ENCODE data around the gene TSPAN12. TPM values are rescaled to one million over a fixed set of nuclear protein-coding genes. Genes with fewer than 3 reads are reported as not detected.

Gene TSPAN12
- polyA plus RNA-seq, 2 of the 4 experiments (the other 2 are of a cell fraction): 0.62 to 0.98 TPM

DNA sequence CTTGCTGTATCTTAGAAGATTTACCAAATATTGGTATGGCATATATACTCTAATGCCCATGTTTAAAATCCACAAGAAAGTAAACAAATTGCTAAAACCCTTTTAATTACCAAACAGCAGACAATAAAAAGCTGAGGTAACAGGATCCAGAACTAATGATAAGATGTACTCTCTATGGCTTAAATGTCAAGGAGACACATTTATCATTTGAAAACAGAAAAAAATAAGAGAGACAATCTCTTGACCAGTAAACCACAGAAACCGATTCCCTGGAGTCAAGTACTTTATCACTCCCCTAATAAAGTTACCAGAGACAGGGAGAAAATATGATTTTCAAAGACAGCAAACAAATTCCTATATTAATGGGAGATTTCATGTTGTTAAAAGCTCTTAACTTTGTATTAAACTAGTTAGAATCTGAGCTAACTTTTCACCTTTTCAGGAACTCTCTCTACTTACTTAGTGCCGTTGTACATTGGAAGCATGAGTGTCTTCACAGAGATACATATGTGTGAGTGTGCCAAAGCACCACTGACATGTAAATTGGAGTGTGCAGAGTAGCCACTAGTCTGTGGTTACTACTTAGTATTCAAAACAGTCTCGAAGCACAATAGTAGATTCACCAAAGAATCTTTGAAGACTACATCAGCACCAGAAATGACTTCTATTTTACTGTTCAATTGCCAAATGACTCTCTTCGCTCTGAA lies 44.2 kb downstream of the TSPAN12 start:
- Histone ChIP-seq H3K4me1 (no peaks in the 10 kb centered on the region), H3K4me3 (no peak overlapping the region), H3K27ac (no peak overlapping the region), H3K4me2 (no peak overlapping the region), H3K9me3 (no peaks in the 10 kb centered on the region)
- FAIRE-seq (no peak), ATAC-seq (no peak), DNase-seq (ENCODE audit: low read depth in 1 of 2, low spot score in 1 of 2) (no peak)
- ChIA-PET POLR2A (no interaction called here), CTCF (no interaction called here)
- TF ChIP-seq POLR2AphosphoS2 (conservative IDR thresholded peaks at IDR 0.05; ENCODE audit: low read length) (no peak), CHD2 (IDR thresholded peaks at IDR 0.05; ENCODE audit: low read length, partially characterized antibody) (no peak), RARB (CRISPR knock-in tag; IDR thresholded peaks at IDR 0.05) (no peak), ZFP36 (IDR thresholded peaks at IDR 0.05; ENCODE audit: borderline replicate concordance, partially characterized antibody) (no peak), ZC3H11A (IDR thresholded peaks at IDR 0.05) (no peak), FOXS1 (CRISPR knock-in tag; IDR thresholded peaks at IDR 0.05) (no peak), RNF2 (IDR thresholded peaks at IDR 0.05; ENCODE audit: borderline replicate concordance, low read depth) (no peak), ZSCAN20 (CRISPR knock-in tag; IDR thresholded peaks at IDR 0.05) (no peak), GATA3 (IDR thresholded peaks at IDR 0.05; ENCODE audit: borderline replicate concordance) (no peak), HOXB5 (CRISPR knock-in tag; IDR thresholded peaks at IDR 0.05) (no peak), EP300 (IDR thresholded peaks at IDR 0.05) (no peak), RFX5 (IDR thresholded peaks at IDR 0.05) (no peak), PHF8 (IDR thresholded peaks at IDR 0.05; ENCODE audit: borderline replicate concordance, low read depth) (no peak), CBX8 (IDR thresholded peaks at IDR 0.05) (no peak), EHF (CRISPR knock-in tag; IDR thresholded peaks at IDR 0.05) (no peak)
- TF ChIP-seq, protein P1, sequence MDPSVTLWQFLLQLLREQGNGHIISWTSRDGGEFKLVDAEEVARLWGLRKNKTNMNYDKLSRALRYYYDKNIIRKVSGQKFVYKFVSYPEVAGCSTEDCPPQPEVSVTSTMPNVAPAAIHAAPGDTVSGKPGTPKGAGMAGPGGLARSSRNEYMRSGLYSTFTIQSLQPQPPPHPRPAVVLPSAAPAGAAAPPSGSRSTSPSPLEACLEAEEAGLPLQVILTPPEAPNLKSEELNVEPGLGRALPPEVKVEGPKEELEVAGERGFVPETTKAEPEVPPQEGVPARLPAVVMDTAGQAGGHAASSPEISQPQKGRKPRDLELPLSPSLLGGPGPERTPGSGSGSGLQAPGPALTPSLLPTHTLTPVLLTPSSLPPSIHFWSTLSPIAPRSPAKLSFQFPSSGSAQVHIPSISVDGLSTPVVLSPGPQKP (IDR thresholded peaks at IDR 0.05; ENCODE audit: low read depth, low read length): no peak
- TF ChIP-seq, protein P2, sequence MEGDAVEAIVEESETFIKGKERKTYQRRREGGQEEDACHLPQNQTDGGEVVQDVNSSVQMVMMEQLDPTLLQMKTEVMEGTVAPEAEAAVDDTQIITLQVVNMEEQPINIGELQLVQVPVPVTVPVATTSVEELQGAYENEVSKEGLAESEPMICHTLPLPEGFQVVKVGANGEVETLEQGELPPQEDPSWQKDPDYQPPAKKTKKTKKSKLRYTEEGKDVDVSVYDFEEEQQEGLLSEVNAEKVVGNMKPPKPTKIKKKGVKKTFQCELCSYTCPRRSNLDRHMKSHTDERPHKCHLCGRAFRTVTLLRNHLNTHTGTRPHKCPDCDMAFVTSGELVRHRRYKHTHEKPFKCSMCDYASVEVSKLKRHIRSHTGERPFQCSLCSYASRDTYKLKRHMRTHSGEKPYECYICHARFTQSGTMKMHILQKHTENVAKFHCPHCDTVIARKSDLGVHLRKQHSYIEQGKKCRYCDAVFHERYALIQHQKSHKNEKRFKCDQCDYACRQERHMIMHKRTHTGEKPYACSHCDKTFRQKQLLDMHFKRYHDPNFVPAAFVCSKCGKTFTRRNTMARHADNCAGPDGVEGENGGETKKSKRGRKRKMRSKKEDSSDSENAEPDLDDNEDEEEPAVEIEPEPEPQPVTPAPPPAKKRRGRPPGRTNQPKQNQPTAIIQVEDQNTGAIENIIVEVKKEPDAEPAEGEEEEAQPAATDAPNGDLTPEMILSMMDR (IDR thresholded peaks at IDR 0.05): no peak
- TF ChIP-seq, protein P3, sequence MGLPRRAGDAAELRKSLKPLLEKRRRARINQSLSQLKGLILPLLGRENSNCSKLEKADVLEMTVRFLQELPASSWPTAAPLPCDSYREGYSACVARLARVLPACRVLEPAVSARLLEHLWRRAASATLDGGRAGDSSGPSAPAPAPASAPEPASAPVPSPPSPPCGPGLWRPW (IDR thresholded peaks at IDR 0.05): no peak
- 19% methylated on average over 4 of the region's 4 CpGs for WGBS (ENCODE audit: missing lambda C conversion rate)

DNA sequence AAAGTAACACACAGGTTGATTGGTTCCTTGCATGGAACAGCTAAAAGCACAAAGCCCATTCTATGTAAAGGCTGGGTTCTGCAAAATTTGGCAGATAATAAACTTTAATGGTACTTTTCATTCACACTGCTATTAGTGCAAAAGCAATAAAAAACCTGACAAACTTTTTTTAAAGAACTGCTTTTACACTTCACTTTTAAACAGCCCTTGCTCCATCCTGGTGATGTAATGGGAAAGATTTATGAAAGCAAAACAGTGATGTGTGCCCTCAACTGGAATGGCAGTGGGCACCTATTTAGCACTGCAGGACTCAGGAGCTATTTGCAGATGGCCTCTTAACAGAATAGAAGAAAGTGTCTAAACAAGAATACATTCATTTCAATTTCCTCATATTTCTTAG lies 44.9 kb downstream of the TSPAN12 start:
- ChIA-PET CTCF (no interaction called here), POLR2A (no interaction called here)
- FAIRE-seq (no peak), ATAC-seq (no peak), DNase-seq (ENCODE audit: low read depth in 1 of 2, low spot score in 1 of 2) (no peak)
- no peak overlapping the region for H3K4me2 ChIP-seq
- no peak overlapping the region for H3K4me3 ChIP-seq
- H3K4me1 ChIP-seq: no peaks in the 10 kb centered on the region
- TF ChIP-seq HOXA7 (CRISPR knock-in tag; IDR thresholded peaks at IDR 0.05) (no peak), CHD4 (IDR thresholded peaks at IDR 0.05; ENCODE audit: borderline replicate concordance) (no peak)
- no peak overlapping the region for H3K27ac ChIP-seq
- no peaks in the 10 kb centered on the region for H3K9me3 ChIP-seq

DNA sequence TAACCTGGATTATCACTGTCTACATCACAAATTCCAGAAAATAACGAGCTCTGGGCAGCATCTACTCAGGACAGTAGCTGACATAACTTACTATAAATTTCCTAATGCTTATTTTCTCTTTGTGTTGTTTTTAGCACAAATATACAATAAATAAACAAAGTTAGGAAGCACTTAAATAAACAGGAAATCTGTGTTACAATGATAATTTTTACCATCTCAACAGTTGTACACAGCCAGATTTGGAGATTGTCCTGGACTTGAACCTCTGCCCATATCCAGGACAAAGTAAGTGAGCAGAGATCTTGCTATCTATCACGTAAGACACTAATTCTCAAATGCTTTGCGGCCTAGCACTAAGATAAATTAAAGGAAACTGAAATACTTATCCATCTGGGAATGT lies 48.7 kb downstream of the TSPAN12 start:
- TF ChIP-seq ESRRA (IDR thresholded peaks at IDR 0.05; ENCODE audit: borderline replicate concordance, low read length) (no peak), HOXB5 (CRISPR knock-in tag; IDR thresholded peaks at IDR 0.05) (no peak)
- TF ChIP-seq, protein P4, sequence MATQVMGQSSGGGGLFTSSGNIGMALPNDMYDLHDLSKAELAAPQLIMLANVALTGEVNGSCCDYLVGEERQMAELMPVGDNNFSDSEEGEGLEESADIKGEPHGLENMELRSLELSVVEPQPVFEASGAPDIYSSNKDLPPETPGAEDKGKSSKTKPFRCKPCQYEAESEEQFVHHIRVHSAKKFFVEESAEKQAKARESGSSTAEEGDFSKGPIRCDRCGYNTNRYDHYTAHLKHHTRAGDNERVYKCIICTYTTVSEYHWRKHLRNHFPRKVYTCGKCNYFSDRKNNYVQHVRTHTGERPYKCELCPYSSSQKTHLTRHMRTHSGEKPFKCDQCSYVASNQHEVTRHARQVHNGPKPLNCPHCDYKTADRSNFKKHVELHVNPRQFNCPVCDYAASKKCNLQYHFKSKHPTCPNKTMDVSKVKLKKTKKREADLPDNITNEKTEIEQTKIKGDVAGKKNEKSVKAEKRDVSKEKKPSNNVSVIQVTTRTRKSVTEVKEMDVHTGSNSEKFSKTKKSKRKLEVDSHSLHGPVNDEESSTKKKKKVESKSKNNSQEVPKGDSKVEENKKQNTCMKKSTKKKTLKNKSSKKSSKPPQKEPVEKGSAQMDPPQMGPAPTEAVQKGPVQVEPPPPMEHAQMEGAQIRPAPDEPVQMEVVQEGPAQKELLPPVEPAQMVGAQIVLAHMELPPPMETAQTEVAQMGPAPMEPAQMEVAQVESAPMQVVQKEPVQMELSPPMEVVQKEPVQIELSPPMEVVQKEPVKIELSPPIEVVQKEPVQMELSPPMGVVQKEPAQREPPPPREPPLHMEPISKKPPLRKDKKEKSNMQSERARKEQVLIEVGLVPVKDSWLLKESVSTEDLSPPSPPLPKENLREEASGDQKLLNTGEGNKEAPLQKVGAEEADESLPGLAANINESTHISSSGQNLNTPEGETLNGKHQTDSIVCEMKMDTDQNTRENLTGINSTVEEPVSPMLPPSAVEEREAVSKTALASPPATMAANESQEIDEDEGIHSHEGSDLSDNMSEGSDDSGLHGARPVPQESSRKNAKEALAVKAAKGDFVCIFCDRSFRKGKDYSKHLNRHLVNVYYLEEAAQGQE (IDR thresholded peaks at IDR 0.05): no peak
- TF ChIP-seq, protein P5, sequence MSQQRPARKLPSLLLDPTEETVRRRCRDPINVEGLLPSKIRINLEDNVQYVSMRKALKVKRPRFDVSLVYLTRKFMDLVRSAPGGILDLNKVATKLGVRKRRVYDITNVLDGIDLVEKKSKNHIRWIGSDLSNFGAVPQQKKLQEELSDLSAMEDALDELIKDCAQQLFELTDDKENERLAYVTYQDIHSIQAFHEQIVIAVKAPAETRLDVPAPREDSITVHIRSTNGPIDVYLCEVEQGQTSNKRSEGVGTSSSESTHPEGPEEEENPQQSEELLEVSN (IDR thresholded peaks at IDR 0.05; ENCODE audit: borderline replicate concordance, low read depth): no peak
- H3K4me2 ChIP-seq: no peak overlapping the region
- ATAC-seq (no peak), FAIRE-seq (no peak), DNase-seq (ENCODE audit: low read depth in 1 of 2, low spot score in 1 of 2) (no peak)
- POLR2A ChIA-PET: no interaction called here
- 43% methylated on average over 3 of the region's 3 CpGs for WGBS (ENCODE audit: missing lambda C conversion rate)
- H3K27ac ChIP-seq: no peak overlapping the region
- H3K9me3 ChIP-seq: no peaks in the 10 kb centered on the region
- H3K4me1 ChIP-seq: no peaks in the 10 kb centered on the region
- H3K4me3 ChIP-seq: no peak overlapping the region
- CTCF ChIA-PET: interaction anchor here (2.0 kb wide), 1 partner anchor 17 kb away, joined by 7 read pairs; no protein-coding TSS in a partner anchor

All from A549 (cell line).